Activated CD8-positive, alpha-beta memory T cell treated with anti-CD3 and anti-CD28 coated beads for 1 hour (primary cell): ENCODE results near the gene DDR1.
"Not testable (repeated sequence)": the region's sequence is repeated elsewhere in the genome, so short reads cannot be mapped to it uniquely, and the experiment has no call there.

Experiments
- DNase-seq, 2 donors: peaks; one replicate each; pipeline ENCODE4 v3.0.0-alpha.2; 2020; ENCODE audit warnings: low read depth in 1 of 2; ENCODE audit errors: extremely low read depth in 1 of 2

The DDR1 gene

DNA sequence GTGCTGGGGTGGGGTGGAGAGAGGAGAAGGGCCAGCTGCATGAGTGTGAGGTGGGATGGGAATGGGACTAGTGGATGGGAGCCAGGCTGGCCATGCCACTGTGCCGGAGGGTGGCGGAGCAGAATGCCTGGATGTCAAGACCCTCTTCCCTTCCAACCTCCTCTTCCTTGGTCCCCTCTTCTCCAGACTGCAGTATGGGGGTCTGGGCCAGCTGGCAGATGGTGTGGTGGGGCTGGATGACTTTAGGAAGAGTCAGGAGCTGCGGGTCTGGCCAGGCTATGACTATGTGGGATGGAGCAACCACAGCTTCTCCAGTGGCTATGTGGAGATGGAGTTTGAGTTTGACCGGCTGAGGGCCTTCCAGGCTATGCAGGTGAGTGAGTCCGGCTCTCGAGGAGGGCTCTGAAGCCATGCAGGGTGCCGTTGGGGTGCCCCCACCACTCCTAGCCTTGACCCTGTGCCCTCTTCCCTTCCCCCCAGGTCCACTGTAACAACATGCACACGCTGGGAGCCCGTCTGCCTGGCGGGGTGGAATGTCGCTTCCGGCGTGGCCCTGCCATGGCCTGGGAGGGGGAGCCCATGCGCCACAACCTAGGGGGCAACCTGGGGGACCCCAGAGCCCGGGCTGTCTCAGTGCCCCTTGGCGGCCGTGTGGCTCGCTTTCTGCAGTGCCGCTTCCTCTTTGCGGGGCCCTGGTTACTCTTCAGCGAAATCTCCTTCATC is 7.7 kb downstream of the DDR1 start:
- no peak for DNase-seq

- no peak for DNase-seq
Observed at GRCh38 chr6:30893001-30893591, 8.8 kb downstream of the DDR1 start.

DNA sequence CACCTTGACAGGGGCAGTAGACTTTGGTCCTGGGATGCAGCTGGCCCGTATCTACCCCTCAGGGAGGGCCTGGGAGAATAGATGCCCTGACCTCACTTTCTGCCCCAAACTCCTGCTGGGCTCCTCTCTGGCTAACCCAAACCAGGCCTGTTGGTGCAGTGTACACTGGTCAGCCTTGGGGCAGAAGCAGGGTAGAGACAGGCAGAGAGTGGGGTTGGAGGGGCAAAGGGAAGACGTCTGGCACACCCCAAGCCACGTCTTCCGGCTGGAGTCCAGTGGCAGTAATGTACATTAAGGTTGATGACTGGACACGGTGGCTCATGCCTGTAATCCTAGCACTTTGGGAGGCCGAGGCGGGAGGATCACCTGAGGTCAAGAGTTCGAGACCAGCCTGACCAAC is 9.3 kb downstream of the DDR1 start:
- no peak for DNase-seq

GRCh38 chr6:30894381-30894780 is 10.1 kb downstream of the DDR1 start:
- no peak for DNase-seq

DNA sequence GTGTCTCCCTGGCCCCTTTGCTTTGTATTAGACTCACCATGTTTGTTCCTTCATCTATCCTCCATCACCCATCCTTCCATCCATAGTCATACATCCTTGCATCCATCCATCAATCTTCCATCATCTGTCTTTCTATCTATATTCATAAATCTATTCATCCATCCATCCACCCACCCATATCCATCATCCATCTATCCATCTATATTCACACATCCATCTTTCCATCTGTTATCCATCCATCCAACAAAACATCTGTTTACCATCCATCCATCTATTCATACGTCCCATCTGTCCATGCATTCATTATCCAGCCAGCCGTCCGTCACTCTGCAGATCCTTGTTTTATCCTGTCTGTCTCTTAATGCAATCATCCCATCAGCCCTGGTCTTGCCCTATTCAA is 10.6 kb downstream of the DDR1 start:
- DNase-seq: no peak

DNA sequence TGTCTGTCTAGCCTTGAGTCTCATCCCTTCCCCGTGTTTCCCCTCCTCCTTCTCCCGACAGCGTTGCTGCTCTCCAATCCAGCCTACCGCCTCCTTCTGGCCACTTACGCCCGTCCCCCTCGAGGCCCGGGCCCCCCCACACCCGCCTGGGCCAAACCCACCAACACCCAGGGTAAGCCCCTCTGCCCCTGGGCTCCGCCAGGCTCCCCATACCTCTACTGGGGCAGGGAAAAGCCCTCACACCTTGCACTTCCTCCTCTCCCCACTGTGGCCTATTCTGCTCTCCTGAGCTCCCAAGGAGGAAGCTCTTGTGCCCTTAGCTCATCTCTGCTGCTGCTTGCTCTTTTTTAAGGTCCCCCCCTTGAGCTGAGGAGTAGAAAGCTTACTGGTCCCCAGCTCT is 11.0 kb downstream of the DDR1 start:
- no peak for DNase-seq

DNA sequence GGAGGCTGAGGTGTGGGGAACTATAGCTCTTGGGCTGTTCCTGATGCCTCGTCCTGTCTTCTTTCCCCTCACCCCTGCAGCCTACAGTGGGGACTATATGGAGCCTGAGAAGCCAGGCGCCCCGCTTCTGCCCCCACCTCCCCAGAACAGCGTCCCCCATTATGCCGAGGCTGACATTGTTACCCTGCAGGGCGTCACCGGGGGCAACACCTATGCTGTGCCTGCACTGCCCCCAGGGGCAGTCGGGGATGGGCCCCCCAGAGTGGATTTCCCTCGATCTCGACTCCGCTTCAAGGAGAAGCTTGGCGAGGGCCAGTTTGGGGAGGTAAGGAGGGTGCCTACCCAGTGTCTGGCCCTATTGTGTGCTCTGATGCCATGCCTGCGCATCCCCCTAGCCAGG is 12.2 kb downstream of the DDR1 start:
- DNase-seq: no peak

DNA sequence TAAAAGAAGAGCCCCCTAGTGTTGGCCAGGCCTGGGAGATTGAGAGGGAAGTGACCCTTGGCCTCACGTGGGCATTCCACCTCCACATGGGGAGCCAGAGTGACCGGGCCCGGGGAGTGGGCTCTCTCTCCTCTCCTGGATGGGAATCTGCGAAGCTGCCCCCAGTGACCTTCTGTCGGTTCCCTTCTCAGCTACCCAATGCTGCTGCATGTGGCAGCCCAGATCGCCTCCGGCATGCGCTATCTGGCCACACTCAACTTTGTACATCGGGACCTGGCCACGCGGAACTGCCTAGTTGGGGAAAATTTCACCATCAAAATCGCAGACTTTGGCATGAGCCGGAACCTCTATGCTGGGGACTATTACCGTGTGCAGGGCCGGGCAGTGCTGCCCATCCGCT is 13.6 kb downstream of the DDR1 start:
- no peak for DNase-seq

DNA sequence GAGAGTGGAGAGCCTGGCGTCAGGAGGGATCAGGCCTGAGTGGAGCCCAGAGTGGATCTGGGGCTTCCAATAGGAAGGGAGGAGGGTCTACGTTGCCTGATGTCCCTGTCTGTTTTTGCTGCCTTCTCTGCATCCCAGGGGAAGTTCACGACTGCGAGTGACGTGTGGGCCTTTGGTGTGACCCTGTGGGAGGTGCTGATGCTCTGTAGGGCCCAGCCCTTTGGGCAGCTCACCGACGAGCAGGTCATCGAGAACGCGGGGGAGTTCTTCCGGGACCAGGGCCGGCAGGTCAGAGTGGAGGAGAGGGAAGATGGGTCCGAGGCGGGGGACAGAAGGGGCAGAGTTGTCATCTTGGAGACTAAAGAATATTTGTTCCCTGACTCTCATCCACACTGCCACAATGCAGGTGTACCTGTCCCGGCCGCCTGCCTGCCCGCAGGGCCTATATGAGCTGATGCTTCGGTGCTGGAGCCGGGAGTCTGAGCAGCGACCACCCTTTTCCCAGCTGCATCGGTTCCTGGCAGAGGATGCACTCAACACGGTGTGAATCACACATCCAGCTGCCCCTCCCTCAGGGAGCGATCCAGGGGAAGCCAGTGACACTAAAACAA is 14.5 kb downstream of the DDR1 start:
- no peak for DNase-seq

DNA sequence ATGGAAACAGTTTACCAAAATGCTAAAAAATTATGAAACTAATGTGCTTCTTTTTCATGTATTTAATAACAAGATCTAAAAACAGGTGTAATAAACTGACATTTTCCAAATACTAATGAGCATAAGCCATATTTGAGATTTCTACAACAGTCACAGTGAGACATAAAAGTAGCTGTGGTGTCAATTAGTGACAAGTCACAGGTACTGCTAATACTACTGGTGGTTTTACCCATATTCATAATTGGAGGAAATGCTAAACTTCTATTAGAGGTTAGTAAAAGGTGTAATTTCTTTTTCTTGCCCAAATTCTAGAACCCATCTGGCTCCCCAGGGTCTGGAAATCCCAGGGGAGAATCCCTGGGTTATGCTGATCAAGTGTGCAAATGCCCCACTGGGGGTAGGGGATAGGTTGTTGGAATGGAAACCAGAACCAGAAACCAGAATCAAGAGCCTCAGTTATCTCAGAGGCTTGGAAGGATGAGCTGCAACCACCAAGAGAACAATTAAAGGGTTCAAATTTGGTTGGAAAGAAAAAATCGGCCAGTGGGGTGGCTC is 16.6 kb downstream of the DDR1 start:
- DNase-seq: no peak

- no peak for DNase-seq
Observed at GRCh38 chr6:30901436-30901835, 17.1 kb downstream of the DDR1 start.

- not testable (repeated sequence) for DNase-seq
Observed at GRCh38 chr6:30902196-30902595, 17.9 kb downstream of the DDR1 start.

- DNase-seq: no peak
Observed at GRCh38 chr6:30902709-30903108, 18.4 kb downstream of the DDR1 start.

GRCh38 chr6:30903236-30903635 is 18.9 kb downstream of the DDR1 start:
- DNase-seq: no peak

GRCh38 chr6:30907290-30907757 is 23.0 kb downstream of the DDR1 start:
- DNase-seq: not testable (repeated sequence)

DNA sequence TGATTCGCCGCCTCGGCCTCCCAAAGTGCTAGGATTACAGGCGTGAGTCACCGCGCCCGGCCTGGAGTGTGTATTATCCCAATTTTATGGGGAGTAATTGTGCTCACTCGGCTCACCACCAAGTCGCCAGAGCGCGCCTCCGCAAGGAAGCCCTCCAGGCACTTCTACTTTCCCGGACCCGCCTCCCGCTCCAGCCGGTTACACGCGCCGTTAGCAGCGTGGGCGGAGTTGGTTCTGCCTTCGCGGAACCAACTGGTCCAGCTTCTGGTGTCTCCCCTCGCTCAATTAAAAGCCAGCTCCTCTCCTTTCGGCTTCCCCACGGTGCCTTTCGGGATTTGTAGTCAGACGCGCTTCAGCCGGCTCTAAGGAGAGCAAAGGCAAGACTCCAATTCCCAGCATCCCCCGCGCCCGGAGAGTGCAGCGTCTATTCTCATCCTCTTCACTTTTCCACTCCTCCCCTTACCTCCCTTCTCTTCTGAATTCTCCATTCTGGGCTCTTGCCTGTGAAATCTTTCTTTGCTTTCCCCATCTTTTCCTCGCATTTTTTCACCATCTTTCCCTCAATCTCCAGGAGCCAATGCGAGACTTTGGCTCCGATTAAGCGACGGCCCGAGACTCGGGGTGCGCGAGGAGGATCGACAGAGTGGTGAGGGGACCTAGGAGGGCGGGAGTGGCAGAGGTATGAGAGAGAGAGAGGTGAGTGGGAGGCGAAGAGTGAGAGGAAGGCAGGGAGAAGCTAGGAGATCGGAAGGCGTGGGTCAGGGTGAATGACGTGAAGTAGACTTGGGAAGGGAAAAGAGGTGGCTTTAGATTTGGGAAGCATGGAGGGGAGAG is 23.7 kb downstream of the DDR1 start, which contains the start of gene GTF2H4:
Gene GTF2H4 (plus strand): TSS at position 450 of the 834 bp plus-strand sequence.
- DNase-seq: peak; percentile 88 to 93

DNA sequence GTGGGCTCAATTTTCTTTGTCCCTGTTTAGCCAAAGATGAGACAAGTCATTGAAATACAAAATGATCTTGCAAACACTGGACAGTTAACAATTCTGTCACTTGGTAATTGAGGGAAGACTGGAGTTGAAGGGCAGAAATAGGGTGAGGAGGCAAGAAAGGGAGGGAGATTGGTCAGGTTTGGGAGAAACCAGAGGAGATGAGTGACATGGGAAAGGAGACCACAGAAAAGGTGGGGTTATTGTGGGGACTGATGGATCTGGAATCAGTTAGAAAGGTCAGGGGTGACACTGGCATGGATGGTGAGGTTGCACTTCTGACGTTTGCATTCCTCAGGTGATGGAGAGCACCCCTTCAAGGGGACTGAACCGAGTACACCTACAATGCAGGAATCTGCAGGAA is 24.4 kb downstream of the DDR1 start:
- no peak for DNase-seq

GRCh38 chr6:30910473-30910872 is 26.2 kb downstream of the DDR1 start:
- DNase-seq: not testable (repeated sequence)

DNA sequence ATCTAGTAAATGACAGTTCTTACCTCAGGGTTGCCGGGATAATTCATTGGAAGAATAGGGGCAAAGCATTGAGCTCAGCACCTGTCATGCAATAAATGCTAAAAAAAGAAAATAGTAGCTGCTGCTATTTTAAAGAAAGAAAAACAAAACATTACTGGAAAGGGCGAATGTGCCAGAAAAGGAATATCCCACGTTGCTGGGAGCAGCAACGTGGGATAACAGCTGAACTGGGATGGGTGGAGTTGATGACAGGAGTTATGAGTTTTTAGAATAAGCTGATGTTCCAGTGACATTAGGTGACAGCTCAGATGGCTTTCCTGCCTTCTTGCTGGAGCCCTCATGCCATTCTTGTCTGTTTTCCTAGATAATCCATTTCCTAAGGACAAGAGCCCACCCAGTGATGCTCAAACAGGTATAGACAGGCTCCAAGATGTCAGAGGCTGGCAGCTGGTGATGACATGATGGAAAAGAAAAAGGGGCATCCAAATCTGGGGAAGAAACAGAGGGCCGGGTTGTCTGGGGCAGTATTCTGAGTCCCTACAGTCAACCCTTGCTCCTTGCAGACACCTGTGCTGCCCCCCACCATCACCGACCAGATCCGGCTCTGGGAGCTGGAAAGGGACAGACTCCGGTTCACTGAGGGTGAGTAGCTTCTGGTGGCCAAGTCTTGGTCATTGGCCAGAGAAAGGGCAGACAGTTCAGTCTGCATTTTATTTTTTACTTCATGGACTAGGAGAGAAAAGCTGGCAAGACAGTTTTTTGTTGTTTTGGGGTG is 28.6 kb downstream of the DDR1 start:
- DNase-seq: no peak

- DNase-seq: no peak
Observed at GRCh38 chr6:30913721-30914075, 29.4 kb downstream of the DDR1 start.
